ENCODE measurements around the gene EPN3.

GRCh38 chr17:50584749-50585148 lies 52.2 kb downstream of the EPN3 start:
- no peak for TF ChIP-seq CTCF (optimal IDR thresholded peaks at IDR 0.05 in 1 of 3, IDR thresholded peaks at IDR 0.05 in 1 of 3, conservative IDR thresholded peaks at IDR 0.05 in 1 of 3; ENCODE audit: extremely low read depth in 1 of 3, insufficient read depth in 2 of 3, low read length in 3 of 3)
- no peak for TF ChIP-seq EZH2 (IDR thresholded peaks at IDR 0.05; ENCODE audit: low read length)

Measured in keratinocyte (primary cell).